Measurements from ENCODE around the gene UCK1. TPM values are rescaled to one million over a fixed set of nuclear protein-coding genes. Genes with fewer than 3 reads are reported as not detected.

Gene UCK1
- total and polyA plus RNA-seq, 10 of the 15 experiments (the other 5 are each of a cell fraction or from before 2014, with no cell fraction given), result 0.31 to 27.0 (median 18.7) TPM

DNA sequence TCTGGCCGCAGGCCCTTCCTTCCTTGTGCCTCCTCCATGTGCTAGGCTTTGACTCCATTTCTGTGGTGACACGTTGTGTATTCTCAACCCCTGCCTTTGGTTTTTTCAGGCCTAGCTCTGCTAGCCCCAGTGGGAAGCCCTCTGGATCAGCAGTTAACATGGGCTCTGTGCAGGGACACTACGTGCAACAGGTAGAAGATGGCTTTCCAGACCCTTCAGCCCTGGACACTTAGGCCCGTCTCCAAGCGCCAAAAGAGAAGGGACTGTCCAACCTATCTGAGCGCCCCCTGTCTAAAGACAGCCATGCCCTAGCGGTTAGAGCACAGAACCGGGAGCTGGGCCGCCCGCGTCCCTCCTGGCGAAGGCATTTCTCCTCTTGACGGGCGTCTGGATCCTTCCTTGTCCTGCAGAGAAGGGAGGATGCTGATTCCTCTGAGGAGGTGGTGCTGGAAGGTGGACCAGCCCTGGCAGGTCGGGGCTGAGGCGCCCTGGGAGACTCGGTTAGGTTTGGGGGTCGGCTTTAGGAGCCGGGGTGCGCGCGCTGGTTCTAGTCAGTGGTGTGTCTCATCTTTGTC, 36.7 kb downstream of the UCK1 start:
- H3K9me3 ChIP-seq (replicated peaks; ENCODE audit: control insufficient read depth, insufficient read depth, low read length), result no peaks in the 10 kb centered on the region
- ChIA-PET RAD21 (ENCODE audit: unreplicated experiment) (no interaction called here), SMC1A (ENCODE audit: uncharacterized antibody, unreplicated experiment) (no interaction called here), POLR2A (no interaction called here), CTCF (no interaction called here)
- no peak overlapping the region for H3K4me3 ChIP-seq
- H3K4me2 ChIP-seq (ENCODE audit: control insufficient read depth, insufficient read depth), result no peak overlapping the region
- no peaks in the 10 kb centered on the region for H3K27me3 ChIP-seq (replicated peaks in 1 of 2; ENCODE audit: control insufficient read depth in 2 of 2, insufficient read depth in 2 of 2, low read length in 1 of 2)
- WGBS (ENCODE audit: insufficient coverage, insufficient replicate concordance, low lambda C conversion rate, missing lambda C conversion rate), result 96% methylated on average over 22 of the region's 22 CpGs
- no peaks in the 10 kb centered on the region for H3K79me2 ChIP-seq (ENCODE audit: control insufficient read depth, insufficient read depth, low read length)
- 0 out of 2 replicates have a peak, but pooled peaks have one; percentile 9 for TF ChIP-seq POLR2A (IDR thresholded peaks at IDR 0.05; ENCODE audit: low read depth, low read length)
- no peak for TF ChIP-seq RAD21 (IDR thresholded peaks at IDR 0.05; ENCODE audit: insufficient read depth, low read depth, low read length)
- no peak for TF ChIP-seq TCF12 (IDR thresholded peaks at IDR 0.05; ENCODE audit: low read depth, low read length)
- DNase-seq (ENCODE audit: low read depth, low spot score) (no peak), ATAC-seq (no peak), FAIRE-seq (no peak)
- H3K27ac ChIP-seq (ENCODE audit: control insufficient read depth, insufficient read depth), result no peak overlapping the region
- no peak overlapping the region for H3K9ac ChIP-seq (ENCODE audit: control insufficient read depth, insufficient read depth, low read length)
- no peak overlapping the region for H2AFZ ChIP-seq (ENCODE audit: control insufficient read depth, low read depth, low read length)
- H3K36me3 ChIP-seq (ENCODE audit: control insufficient read depth in 2 of 2, insufficient read depth in 2 of 2, low read length in 1 of 2), result peaks cover 43 to 66% of the 10 kb centered on the region in 2 experiments
- BruUV-seq (replicated peaks), result no TSS peak
- intact Hi-C loops (cut with micrococcal nuclease; ENCODE audit: unreplicated experiment), result no loop called here
- no peaks in the 10 kb centered on the region for H4K20me1 ChIP-seq (ENCODE audit: control insufficient read depth, insufficient read depth)
- in situ Hi-C loops (cut with MboI), result no loop called here
- H3K4me1 ChIP-seq (ENCODE audit: control insufficient read depth, insufficient read depth, low read length), result no peaks in the 10 kb centered on the region

DNA sequence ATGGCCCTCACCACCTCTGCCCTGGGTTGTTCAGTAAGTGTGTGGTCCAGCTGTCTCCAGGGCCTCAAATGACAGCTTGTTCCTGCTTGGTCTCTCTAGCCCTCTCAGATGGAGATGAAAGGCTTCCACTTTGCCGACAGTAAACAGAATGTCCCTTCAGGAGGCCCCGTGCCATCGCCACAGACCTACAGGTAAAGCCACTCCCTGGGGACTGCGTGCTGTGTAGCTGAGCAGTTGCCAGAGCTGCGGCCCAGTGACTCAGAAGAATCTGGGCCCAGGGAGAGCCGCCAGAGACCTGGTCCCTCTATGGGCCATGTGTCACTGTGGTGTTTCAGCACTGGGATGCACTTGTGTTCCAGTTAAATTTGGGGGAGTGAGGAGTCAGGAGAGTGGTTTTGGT, 39.0 kb downstream of the UCK1 start:
- WGBS (ENCODE audit: insufficient coverage, insufficient replicate concordance, low lambda C conversion rate, missing lambda C conversion rate), result 65% methylated on average over 6 of the region's 6 CpGs
- FAIRE-seq, result no peak
- Histone ChIP-seq H3K27me3 (replicated peaks in 1 of 2; ENCODE audit: control insufficient read depth in 2 of 2, insufficient read depth in 2 of 2, low read length in 1 of 2) (no peaks in the 10 kb centered on the region), H3K4me2 (ENCODE audit: control insufficient read depth, insufficient read depth) (no peak overlapping the region), H3K9ac (ENCODE audit: control insufficient read depth, insufficient read depth, low read length) (no peak overlapping the region), H3K9me3 (replicated peaks; ENCODE audit: control insufficient read depth, insufficient read depth, low read length) (no peaks in the 10 kb centered on the region), H3K4me1 (ENCODE audit: control insufficient read depth, insufficient read depth, low read length) (no peaks in the 10 kb centered on the region), H2AFZ (ENCODE audit: control insufficient read depth, low read depth, low read length) (no peak overlapping the region), H3K4me3 (no peak overlapping the region), H3K79me2 (ENCODE audit: control insufficient read depth, insufficient read depth, low read length) (no peaks in the 10 kb centered on the region), H3K36me3 (ENCODE audit: control insufficient read depth in 2 of 2, insufficient read depth in 2 of 2, low read length in 1 of 2) (peaks cover 51 to 72% of the 10 kb centered on the region in 2 experiments), H3K27ac (ENCODE audit: control insufficient read depth, insufficient read depth) (no peak overlapping the region), H4K20me1 (ENCODE audit: control insufficient read depth, insufficient read depth) (no peaks in the 10 kb centered on the region)
- DNase-seq (ENCODE audit: low read depth, low spot score), result no peak
- no peak for TF ChIP-seq PAX5 (IDR thresholded peaks at IDR 0.05; ENCODE audit: borderline replicate concordance, low read depth, low read length)
- no peak for TF ChIP-seq CBFB (IDR thresholded peaks at IDR 0.05; ENCODE audit: low read depth)
- TF ChIP-seq MEF2A (IDR thresholded peaks at IDR 0.05; ENCODE audit: insufficient read depth, low read depth, low read length), result no peak
- no peak for TF ChIP-seq CHD2 (IDR thresholded peaks at IDR 0.05; ENCODE audit: borderline replicate concordance, low read depth, low read length)
- no peak for TF ChIP-seq NR2C1 (IDR thresholded peaks at IDR 0.05)
- TF ChIP-seq DPF2 (IDR thresholded peaks at IDR 0.05), result no peak
- no peak for TF ChIP-seq CBX3 (IDR thresholded peaks at IDR 0.05; ENCODE audit: borderline replicate concordance, low read depth)
- TF ChIP-seq ZNF274 (IDR thresholded peaks at IDR 0.05; ENCODE audit: insufficient read depth, insufficient read length), result no peak
- TF ChIP-seq BHLHE40 (IDR thresholded peaks at IDR 0.05; ENCODE audit: borderline replicate concordance in 1 of 2, low read depth in 2 of 2, low read length in 1 of 2), result no peak
- no peak for TF ChIP-seq BCL11A (IDR thresholded peaks at IDR 0.05; ENCODE audit: low read depth, low read length)
- TF ChIP-seq TCF7 (IDR thresholded peaks at IDR 0.05; ENCODE audit: borderline replicate concordance), result no peak
- ChIA-PET CTCF (no interaction called here), POLR2A (no interaction called here), SMC1A (ENCODE audit: uncharacterized antibody, unreplicated experiment) (no interaction called here), RAD21 (ENCODE audit: unreplicated experiment) (interaction anchor here (0.7 kb wide), 1 partner anchor 253 kb away, joined by 3 read pairs; no protein-coding TSS in a partner anchor)
- intact Hi-C loops (cut with micrococcal nuclease; ENCODE audit: unreplicated experiment) (no loop called here), in situ Hi-C loops (cut with MboI) (no loop called here)
- no TSS peak for BruUV-seq (replicated peaks)
- ATAC-seq, result no peak
